Upper lobe of left lung (tissue), 6 donors: ENCODE measurements around the gene KCNH3. TPM values are rescaled to one million over a fixed set of nuclear protein-coding genes. Genes with fewer than 3 reads are reported as not detected.

ENCODE experiments used
- ATAC-seq, 2 donors: fragments of 200-7000 bp; cut with Tn5 transposase; one replicate each; pipeline ENCODE4 v1.9.1; 2022; ENCODE audit warnings: mild to moderate bottlenecking in 2 of 2, moderate library complexity in 2 of 2; ENCODE audit not compliant: low FRiP score in 2 of 2
- DNase-seq, 2 donors: peaks; one replicate each; pipeline ENCODE4 v3.0.0-alpha.2; 2019 to 2020
- H3K27ac ChIP-seq, 4 donors: fragments of 200-600 bp; sonication (generic); one replicate each; pipeline ENCODE4 v1.5.1; 2016 to 2019
- H3K27me3 ChIP-seq, 4 donors: fragments of 200-600 bp; sonication (generic); one replicate each; pipeline ENCODE4 v1.5.1; 2017 to 2019
- H3K36me3 ChIP-seq, 4 donors: fragments of 200-600 bp; sonication (generic); one replicate each; pipeline ENCODE4 v1.5.1; 2016 to 2019
- H3K4me1 ChIP-seq, 4 donors: fragments of 200-600 bp; sonication (generic); one replicate each; pipeline ENCODE4 v1.5.1; 2018 to 2019
- H3K4me3 ChIP-seq, 4 donors: fragments of 200-600 bp; sonication (generic); one replicate each; pipeline ENCODE4 v1.5.1; 2017 to 2019; ENCODE audit warnings: mild to moderate bottlenecking in 2 of 4, moderate library complexity in 1 of 4
- H3K9me3 ChIP-seq, 4 donors: fragments of 200-600 bp; sonication (generic); one replicate each; pipeline ENCODE4 v1.5.1; 2018 to 2019
- EP300 ChIP-seq, 4 donors: sonication (generic); formaldehyde crosslinking; IDR thresholded peaks; one replicate each; pipeline ENCODE4 v1.5.1; 2017; ENCODE audit warnings: antibody characterized with exemption in 4 of 4, control low read depth in 2 of 4
- POLR2A ChIP-seq, 4 donors: fragments of 450-650 bp; IDR thresholded peaks; one replicate each; pipeline ENCODE4 v1.5.1; 2016 to 2017; ENCODE audit warnings: antibody characterized with exemption in 4 of 4, mild to moderate bottlenecking in 2 of 4
- POLR2AphosphoS5 ChIP-seq, 2 donors: sonication (generic); formaldehyde crosslinking; IDR thresholded peaks; one replicate each; pipeline ENCODE4 v1.5.1; 2017; ENCODE audit warnings: antibody characterized with exemption in 2 of 2
- WGBS, 2 donors: methylation state at CpG; one replicate each; pipeline ENCODE4 v1.1.5; 2017 to 2018; 5-methylcytosine and 5-hydroxymethylcytosine counted together
- total RNA-seq, 6 donors: library from RNA; depleted of rRNA in 4 of 6; stranded (reverse); fragments of >200 nt in 4 of 6; gene quantifications; one replicate each; pipeline versions ENCODE4 v1.1.0 to v1.2.1, GENCODE V29; 2016 to 2021
- TF ChIP-seq, protein P1 (sequence below), 6 experiments: fragments of 450-650 bp in 4 of 6; fragments of 200-600 bp in 2 of 6; sonication (generic) in 2 of 6; IDR thresholded peaks; one replicate each; pipeline ENCODE4 v1.5.1; 2016 to 2019; ENCODE audit warnings: antibody characterized with exemption in 6 of 6
- donor health status: DM: no; HTN: no; CAD: no; lungs with moderate emphysema.
- donor health status: DM: no; HTN: yes; CAD: no; lungs with severe emphysema.

KCNH3 gene
- total RNA-seq, 6 donors from 2014 or later = 0.37 to 19.9 (median 2.5) TPM

DNA sequence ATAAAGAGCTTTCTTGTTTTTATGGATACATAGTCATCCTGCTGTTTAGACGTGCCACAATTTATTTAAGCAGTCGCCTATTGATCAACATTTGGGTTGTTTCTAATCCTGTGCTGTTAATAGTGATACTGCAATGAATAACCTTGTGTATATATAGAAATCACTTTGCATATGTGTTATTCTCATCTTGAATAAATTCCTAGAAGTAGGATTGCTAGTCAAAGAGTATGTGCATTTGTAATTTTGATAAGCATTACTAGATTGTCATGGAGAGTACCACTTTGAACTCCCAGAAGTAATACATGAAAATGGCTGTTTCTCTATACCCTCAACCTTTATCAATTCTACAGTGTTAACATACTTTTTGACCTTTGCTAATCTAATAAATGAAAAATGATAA is 44.9 kb upstream of the KCNH3 start:
- Histone ChIP-seq H3K36me3 (peaks cover 0 to 39% (median 1%) of the 10 kb centered on the region in 4 donors), H3K9me3 (no peaks in the 10 kb centered on the region), H3K27me3 (no peaks in the 10 kb centered on the region), H3K4me1 (no peaks in the 10 kb centered on the region), H3K27ac (no peak overlapping the region), H3K4me3 (no peak overlapping the region)
- no peak for DNase-seq
- TF ChIP-seq, protein P1, sequence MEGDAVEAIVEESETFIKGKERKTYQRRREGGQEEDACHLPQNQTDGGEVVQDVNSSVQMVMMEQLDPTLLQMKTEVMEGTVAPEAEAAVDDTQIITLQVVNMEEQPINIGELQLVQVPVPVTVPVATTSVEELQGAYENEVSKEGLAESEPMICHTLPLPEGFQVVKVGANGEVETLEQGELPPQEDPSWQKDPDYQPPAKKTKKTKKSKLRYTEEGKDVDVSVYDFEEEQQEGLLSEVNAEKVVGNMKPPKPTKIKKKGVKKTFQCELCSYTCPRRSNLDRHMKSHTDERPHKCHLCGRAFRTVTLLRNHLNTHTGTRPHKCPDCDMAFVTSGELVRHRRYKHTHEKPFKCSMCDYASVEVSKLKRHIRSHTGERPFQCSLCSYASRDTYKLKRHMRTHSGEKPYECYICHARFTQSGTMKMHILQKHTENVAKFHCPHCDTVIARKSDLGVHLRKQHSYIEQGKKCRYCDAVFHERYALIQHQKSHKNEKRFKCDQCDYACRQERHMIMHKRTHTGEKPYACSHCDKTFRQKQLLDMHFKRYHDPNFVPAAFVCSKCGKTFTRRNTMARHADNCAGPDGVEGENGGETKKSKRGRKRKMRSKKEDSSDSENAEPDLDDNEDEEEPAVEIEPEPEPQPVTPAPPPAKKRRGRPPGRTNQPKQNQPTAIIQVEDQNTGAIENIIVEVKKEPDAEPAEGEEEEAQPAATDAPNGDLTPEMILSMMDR (IDR thresholded peaks at IDR 0.05) = no peak
- TF ChIP-seq POLR2A (IDR thresholded peaks at IDR 0.05) = no peak
- TF ChIP-seq EP300 (IDR thresholded peaks at IDR 0.05) = no peak
- no peak for TF ChIP-seq POLR2AphosphoS5 (IDR thresholded peaks at IDR 0.05)
- 93 to 95% methylated on average over 2 of the region's 2 CpGs for WGBS, 2 donors
- no peak for ATAC-seq

DNA sequence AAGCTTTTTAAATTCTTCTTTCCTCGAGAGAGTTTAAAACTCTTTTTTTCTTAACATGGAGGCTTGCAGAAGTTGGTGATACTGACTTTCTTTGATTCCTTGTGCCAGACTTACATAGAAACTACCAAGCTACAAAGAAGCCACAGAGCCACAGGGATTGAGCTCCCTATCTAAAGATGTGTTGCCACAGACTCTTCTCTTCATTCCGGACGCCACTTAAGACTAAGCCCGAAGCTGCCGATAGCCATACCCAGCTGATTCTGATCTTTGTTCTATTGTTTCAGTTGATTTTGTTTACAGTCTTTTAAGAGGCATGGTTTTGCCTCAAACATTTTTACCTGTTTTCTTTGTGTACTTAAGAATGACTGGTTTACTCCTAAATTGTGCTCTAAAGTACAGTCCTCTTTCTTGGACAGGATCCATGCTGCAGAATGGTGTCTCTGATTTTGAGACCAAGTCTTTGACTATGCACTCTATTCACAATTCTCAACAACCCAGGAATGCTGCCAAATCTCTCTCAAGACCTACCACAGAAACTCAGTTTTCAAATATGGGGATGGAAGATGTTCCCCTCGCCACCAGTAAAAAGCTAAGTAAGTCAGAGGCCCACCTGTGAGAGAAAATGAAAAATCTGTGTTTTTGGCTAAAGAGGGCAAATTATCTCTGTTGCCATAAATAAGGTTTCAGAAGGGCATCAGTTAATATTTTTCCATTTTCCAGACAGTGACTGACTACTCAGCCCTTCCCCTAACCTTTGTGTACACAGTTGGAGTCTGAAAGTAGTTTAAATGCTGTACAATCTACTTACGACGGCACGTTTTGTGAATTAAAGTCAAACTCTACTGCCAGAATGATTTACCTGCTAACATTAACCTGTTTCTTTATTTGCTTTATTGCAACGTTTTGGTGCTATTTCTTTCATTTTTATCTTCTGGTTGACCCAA is 42.1 kb upstream of the KCNH3 start:
- no peaks in the 10 kb centered on the region for H3K4me1 ChIP-seq
- TF ChIP-seq POLR2AphosphoS5 (IDR thresholded peaks at IDR 0.05) = no peak
- TF ChIP-seq, protein P1 (IDR thresholded peaks at IDR 0.05) = no peak
- no peak for TF ChIP-seq EP300 (IDR thresholded peaks at IDR 0.05)
- TF ChIP-seq POLR2A (IDR thresholded peaks at IDR 0.05) = no peak
- DNase-seq = no peak
- no peaks in the 10 kb centered on the region for H3K27me3 ChIP-seq
- H3K27ac ChIP-seq = no peak overlapping the region
- no peaks in the 10 kb centered on the region for H3K9me3 ChIP-seq
- peaks cover 0 to 36% (median 1%) of the 10 kb centered on the region in 4 donors for H3K36me3 ChIP-seq
- WGBS, 2 donors = 85 to 88% methylated on average over 10 of the region's 10 CpGs
- no peak for ATAC-seq
- H3K4me3 ChIP-seq = no peak overlapping the region

DNA sequence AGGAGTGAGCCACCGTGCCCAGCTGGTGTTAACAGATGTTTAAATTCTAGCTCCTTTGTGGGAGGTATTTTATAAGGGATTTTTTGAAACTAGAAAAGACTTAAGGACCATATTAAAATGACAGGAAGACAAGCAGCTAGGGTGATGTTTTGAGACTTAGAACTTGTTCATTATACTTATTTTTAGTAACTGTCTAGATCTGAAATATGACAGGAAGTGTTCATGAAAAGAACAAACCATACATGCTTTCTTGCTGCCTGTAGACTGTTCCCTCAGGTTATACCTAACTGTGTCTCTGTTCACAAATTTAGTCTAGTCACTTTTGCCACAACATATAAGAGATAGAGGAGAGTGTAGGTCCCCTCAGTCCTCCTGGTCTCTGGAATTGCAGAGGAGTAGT is 36.9 kb upstream of the KCNH3 start:
- TF ChIP-seq EP300 (IDR thresholded peaks at IDR 0.05) (no peak), POLR2AphosphoS5 (IDR thresholded peaks at IDR 0.05) (no peak), POLR2A (IDR thresholded peaks at IDR 0.05) (no peak)
- TF ChIP-seq, protein P1 (IDR thresholded peaks at IDR 0.05) = no peak
- no peaks in the 10 kb centered on the region for H3K27me3 ChIP-seq
- H3K9me3 ChIP-seq = no peaks in the 10 kb centered on the region
- H3K4me1 ChIP-seq = peaks cover 0 to 9% (median 1%) of the 10 kb centered on the region in 4 donors
- no peak overlapping the region for H3K4me3 ChIP-seq
- no peak for ATAC-seq
- no peak overlapping the region for H3K27ac ChIP-seq
- WGBS, 2 donors = 68 to 81% methylated on average over 1 of the region's 1 CpG
- DNase-seq = no peak
- peaks cover 0 to 21% (median 0%) of the 10 kb centered on the region in 4 donors for H3K36me3 ChIP-seq

DNA sequence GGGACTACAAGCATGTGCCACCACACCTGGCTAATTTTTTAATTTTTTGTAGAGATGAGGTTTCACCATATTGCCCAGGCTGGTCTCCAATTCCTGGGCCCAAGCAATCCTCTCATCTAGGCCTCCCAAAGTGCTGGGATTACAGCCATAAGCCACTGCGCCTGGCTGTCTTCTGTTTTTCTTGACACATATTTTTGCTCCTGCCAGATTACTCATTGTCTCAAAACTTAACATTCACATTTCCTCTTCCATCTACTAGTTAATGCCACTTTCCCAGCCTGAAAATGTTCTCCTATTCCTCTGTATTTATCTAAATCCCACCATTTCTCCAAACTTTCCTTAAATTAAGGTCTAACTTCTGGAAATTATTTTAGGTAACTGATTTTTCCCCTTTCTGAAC is 36.2 kb upstream of the KCNH3 start:
- H3K4me1 ChIP-seq = peaks cover 0 to 9% (median 1%) of the 10 kb centered on the region in 4 donors
- no peaks in the 10 kb centered on the region for H3K27me3 ChIP-seq
- H3K27ac ChIP-seq = no peak overlapping the region
- TF ChIP-seq POLR2AphosphoS5 (IDR thresholded peaks at IDR 0.05) (no peak), POLR2A (IDR thresholded peaks at IDR 0.05) (no peak), EP300 (IDR thresholded peaks at IDR 0.05) (no peak)
- TF ChIP-seq, protein P1 (IDR thresholded peaks at IDR 0.05) = no peak
- no peak for ATAC-seq
- H3K36me3 ChIP-seq = peaks cover 0 to 14% (median 0%) of the 10 kb centered on the region in 4 donors
- H3K9me3 ChIP-seq = no peaks in the 10 kb centered on the region
- DNase-seq = no peak
- H3K4me3 ChIP-seq = no peak overlapping the region
- WGBS, 2 donors = 93 to 100% methylated on average over 1 of the region's 1 CpG
